GM18520 (cell line): ENCODE results near the gene LGR6.
"Not testable (repeated sequence)": the region's sequence is repeated elsewhere in the genome, so short reads cannot be mapped to it uniquely, and the experiment has no call there.

Experiments
- ATAC-seq: cut with Tn5 transposase; IDR thresholded peaks from one replicate; pipeline ENCODE4 v1.9.1; 2021; ENCODE audit not compliant: unreplicated experiment

LGR6 gene

DNA sequence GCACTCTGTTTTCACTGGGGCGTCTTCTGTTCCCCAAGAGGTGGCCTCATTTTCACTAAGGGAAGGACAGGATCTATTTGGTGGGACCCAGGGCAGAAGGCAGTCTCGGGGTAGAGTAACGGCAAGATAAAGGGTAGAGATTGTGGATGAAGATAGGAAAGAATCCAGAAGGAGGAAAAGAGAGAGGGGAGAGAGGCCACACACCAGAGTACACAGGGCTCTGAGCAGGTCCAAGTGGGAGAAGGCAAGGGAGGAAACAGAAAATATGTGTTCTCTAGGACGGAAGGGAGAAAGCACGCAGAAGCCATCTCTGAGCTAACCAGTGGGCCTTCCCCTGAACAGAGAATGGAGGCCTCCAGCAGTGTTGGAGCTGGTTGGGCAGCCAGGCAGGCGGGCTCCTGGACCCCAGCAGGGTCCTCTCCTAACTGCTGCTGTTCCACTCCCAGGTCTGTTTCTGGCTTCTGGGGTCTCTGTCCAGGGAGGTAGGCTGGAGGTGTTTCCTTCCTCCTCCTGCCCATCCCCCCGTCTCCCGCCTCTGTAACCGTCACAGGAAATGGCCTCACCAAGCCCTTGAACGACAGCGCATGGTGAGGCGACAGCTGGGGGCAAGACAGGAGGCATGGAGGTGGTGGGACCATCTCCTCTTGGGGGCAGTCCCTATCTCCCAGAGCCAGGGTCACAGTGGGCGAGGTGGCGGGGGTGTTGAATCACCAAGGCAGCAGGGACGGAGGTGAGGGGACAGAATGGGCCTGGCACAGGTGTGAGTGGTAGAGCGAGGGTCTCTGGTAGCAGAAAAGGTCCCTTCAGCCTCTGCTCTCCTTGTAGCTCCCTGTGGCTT is 33.8 kb upstream of the LGR6 start:
- ATAC-seq = no peak

- ATAC-seq = no peak
Observed at GRCh38 chr1:202160377-202160940, 33.1 kb upstream of the LGR6 start, which contains the start of gene PTPN7. TSS of gene PTPN7 (minus strand) at chr1:202160602. CDS start at chr1:202159402, 1,200 bp downstream.

DNA sequence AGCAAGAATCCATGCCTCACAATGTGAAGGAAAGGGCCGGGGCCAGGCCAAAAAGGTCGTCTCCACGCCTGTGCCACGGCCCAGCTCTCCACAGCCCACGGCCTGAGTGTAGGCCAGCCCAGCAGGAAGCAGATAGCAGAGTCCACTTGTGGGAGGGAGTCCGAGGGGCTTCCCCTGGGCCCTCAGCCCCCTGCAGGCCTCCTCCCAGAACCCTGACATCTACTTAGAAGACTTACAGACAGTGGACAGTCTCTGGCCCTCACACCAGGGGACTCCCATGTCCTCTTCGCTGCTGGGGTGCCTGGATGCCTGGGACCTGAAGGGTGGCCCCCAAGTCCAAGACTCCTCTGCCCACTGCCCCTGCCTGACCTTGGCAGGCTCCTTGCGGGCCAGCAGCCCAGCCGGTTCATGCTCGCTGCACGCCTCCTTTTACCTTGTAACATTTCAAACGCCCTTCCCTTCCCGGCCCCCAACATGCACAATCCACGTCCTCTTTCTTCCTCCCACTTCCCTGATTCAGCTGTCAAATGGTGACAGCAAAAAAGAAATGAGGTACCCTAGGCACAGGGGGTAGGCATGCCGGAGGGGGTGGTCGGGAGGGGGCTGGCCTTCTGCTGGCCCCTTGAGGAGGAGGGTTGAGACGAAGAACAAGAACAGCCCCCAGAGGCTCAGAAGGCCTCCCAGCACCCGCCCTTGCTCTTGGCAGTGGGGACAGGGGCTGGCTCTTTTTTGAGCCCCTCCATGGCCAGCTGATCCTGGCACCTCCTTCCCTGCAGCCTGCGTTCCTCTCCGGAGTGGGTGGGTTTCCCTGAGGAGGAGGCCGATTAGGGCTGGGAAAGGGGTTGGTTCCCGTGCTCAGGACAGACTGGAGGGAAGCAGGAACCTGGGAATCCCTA is 32.2 kb upstream of the LGR6 start:
- ATAC-seq = no peak

GRCh38 chr1:202162047-202162417 is 31.6 kb upstream of the LGR6 start:
- no peak for ATAC-seq

GRCh38 chr1:202162418-202163280 is 30.9 kb upstream of the LGR6 start:
- no peak for ATAC-seq

GRCh38 chr1:202163281-202164270 is 30.0 kb upstream of the LGR6 start:
- no peak for ATAC-seq

DNA sequence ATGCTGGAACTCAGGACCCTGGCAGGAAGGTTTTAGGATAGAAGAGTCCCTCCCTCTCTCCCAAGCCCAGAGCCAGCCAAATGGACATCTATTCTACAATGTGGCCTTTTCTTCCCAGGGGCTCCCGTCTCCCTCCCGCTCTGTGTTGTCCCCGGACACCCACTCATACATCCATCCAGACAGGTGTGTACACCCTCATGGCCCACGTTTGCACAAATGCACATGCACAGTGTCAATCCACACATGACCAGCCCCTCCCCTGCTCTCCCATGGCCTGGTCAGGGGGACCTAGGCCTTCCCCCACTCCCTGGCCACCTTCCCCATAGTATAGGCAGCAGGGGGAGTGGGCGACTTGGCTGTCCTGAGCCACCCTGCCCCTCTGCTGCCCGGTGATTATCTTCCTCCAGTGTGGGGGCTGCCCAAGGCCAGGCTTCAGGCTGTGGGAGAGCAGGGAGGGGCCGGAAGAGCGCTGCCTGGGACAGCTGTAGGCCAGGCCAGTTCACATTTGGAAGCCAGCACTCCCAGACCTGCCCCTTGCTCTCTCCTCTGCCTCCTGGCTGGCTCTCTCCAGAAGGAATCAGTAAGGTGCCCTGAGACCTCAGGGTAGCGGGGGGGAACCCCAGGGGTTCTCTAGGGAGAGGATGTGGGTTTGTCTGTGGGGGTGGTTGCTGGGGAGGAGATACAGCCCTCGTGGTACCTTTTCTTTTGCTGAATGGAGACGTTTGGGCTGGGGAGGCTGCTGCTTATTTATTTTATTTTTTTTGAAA is 29.1 kb upstream of the LGR6 start:
- peak; percentile 51 for ATAC-seq

DNA sequence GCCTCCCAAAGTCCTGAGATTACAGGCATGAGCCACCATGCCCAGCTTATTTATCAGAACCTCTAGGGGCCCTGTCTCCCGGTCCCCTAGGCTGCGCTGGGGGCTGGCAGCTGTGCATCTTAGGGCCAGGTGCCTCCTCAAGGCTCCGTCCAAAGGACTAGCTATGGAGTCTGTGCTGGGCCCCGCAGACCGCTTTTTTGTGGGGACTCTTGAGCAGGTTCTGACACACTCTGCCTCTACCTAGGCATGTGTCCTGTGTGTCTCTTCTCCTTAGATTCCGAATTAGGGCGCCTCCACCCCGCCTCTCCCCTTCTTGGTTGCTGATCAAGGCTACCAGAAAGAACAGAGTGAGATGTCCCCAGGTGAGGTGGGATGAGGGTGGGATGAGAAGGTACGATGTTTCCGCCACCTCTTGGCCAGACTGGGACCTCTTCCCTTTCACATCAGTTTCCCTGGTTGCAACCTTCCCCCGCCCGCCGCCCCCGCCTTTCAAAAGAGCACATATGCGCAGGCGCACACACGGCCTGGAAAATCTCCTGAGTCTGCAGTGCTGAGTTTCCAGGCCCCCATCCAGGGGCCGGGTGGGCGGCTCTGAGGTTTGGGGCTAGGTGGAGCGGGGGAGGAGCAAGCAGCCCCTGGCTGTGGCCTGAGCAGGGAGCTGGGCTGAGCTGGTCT is 28.2 kb upstream of the LGR6 start:
- no peak for ATAC-seq

GRCh38 chr1:202165942-202166843 is 27.4 kb upstream of the LGR6 start:
- no peak for ATAC-seq

- not testable (repeated sequence) for ATAC-seq
Observed at GRCh38 chr1:202167054-202167453, 26.5 kb upstream of the LGR6 start.

DNA sequence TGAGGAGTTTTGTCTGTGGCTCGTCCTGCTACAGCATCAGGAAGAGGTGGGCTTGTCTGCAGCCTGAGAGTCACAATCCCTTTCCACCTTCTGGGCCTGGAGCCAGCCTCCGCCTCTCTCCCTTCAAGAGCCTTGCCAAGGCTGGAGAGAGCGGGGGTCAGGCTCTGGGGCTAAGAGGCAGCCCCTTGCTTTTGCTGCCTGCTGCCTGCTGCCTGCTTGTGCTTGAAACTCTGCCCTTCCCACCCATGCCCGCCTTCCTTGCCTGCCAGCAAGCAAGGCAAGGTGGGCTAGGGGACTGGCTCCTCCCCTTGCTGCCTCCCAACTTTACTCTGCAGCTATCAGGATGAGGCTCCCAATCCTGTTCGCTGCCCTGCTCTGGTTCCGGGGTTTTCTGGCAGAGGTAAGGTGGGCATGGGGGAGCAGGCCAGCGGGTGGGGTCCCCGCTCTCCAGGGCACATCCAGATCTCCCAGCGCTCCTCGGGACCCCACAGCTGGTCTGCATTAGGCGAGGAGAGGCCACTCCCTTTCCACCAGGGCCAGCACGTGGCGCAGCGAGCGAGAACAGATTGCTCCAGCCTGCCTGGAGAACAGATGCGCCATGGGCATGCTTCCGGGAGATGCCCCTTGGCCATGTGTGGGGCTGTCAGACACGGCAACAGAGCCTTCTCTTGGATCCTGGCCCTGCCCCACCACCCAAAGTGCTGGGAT is 25.7 kb upstream of the LGR6 start:
- ATAC-seq = no peak

- ATAC-seq = no peak
Observed at GRCh38 chr1:202168861-202169260, 24.7 kb upstream of the LGR6 start.

GRCh38 chr1:202170726-202171125 is 22.9 kb upstream of the LGR6 start:
- ATAC-seq = no peak

- ATAC-seq = no peak
Observed at GRCh38 chr1:202171292-202172014, 22.1 kb upstream of the LGR6 start.

- no peak for ATAC-seq
Observed at GRCh38 chr1:202172015-202172355, 21.6 kb upstream of the LGR6 start.

DNA sequence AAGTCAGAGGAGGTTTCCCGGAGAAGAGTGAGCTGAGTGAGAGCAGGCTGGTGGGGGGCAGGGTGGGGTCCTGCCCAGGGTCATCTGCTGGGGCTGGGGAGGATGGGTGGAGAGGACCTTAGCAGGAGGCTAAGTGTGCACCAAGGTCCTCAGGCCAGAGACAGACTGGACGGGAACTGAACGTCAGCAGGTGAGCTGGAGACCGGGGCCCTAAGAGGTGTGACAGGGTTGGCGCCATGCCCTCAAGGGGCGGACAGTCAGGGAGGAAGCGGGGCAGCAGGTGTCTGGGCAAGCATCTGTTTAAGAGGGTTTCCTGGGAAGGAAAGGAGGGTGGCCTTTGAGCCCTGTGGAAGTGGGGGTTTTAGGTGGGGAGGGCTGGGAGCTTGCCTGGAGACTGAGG is 19.6 kb upstream of the LGR6 start:
- ATAC-seq = no peak
